PFSK-1 (cell line): ENCODE measurements around the gene SNRPB.
A peak's percentile ranks its signal among the peaks of the same experiment; 100 is the strongest.

ENCODE experiments used
- FOXP2 ChIP-seq: optimal IDR thresholded peaks from 2 replicates; pipeline ENCODE3; 2011; ENCODE audit warnings: borderline replicate concordance, control low read depth, inconsistent platforms; ENCODE audit not compliant: insufficient read depth; ENCODE audit errors: extremely low read length, extremely low read depth
- POLR2AphosphoS5 ChIP-seq: IDR thresholded peaks from 2 replicates; pipeline ENCODE4 v1.6.1; 2012; ENCODE audit warnings: low read depth, mild to moderate bottlenecking, control low read depth, low read length, moderate library complexity
- REST ChIP-seq, 2 experiments: IDR thresholded peaks; 2 replicates each; pipeline versions ENCODE4 v1.6.1 to v1.8.0; 2011 to 2012; ENCODE audit warnings: low read depth in 2 of 2, low read length in 2 of 2, control low read depth in 1 of 2, inconsistent platforms in 1 of 2, mild to moderate bottlenecking in 1 of 2, moderate library complexity in 1 of 2; ENCODE audit not compliant: insufficient read depth in 1 of 2
- SIN3A ChIP-seq: IDR thresholded peaks from 2 replicates; pipeline ENCODE4 v1.6.1; 2012; ENCODE audit warnings: mild to moderate bottlenecking, low read length, moderate library complexity, borderline replicate concordance; ENCODE audit not compliant: insufficient read depth
- TAF1 ChIP-seq: IDR thresholded peaks from 2 replicates; pipeline ENCODE4 v1.6.1; 2012; ENCODE audit warnings: low read length, control low read depth, borderline replicate concordance; ENCODE audit not compliant: insufficient read depth

The SNRPB gene

DNA sequence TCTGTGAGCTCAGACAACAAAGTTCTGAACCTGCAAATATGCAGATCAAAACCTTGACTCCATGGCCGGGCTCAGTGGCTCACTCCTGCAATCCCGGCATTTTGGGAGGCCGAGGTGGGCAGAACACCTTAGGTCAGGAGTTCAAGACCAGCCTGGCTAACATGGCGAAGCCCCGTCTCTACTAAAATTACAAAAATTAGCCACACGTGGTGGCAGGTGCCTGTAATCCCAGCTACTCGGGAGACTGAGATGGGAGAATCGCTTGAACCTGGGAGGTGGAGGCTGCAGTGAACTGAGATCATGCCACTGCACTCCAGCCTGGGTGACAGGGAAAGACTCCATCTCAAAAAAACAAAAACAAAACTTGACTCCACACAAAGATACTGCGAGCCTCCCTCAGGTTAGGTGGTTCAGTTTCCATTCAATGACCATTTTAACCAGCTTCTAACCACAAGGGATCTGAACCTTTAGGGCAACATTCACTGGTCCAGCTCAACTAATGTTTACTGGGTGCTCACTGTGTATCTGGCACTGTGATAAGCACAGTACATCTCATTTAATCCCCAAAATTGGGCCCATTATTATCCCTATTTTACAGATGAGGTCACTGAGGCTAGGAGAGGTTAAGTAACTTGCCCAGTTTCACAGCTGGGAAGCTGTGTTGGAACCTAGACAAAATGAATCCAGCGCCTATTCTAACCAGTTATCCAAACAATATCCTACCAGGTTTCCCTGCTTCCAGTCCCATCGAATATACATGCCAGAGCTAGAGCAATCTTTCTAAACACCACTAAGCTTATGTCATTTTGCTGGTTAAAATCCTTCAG is 1.8 kb downstream of the SNRPB start:
- TF ChIP-seq TAF1 (no peak), FOXP2 (no peak), SIN3A (no peak), POLR2AphosphoS5 (no peak), REST (IDR thresholded peaks at IDR 0.05; ENCODE audit: insufficient read depth in 1 of 2, low read depth in 2 of 2, low read length in 2 of 2) (no peak)

- no peak for TF ChIP-seq TAF1
- TF ChIP-seq FOXP2 = no peak
- no peak for TF ChIP-seq POLR2AphosphoS5
- TF ChIP-seq SIN3A = no peak
- no peak for TF ChIP-seq REST (IDR thresholded peaks at IDR 0.05; ENCODE audit: insufficient read depth in 1 of 2, low read depth in 2 of 2, low read length in 2 of 2)
Measured at GRCh38 chr20:2467412-2467811, 3.2 kb downstream of the SNRPB start.

GRCh38 chr20:2465100-2465499 is 5.5 kb downstream of the SNRPB start:
- TF ChIP-seq SIN3A (no peak), POLR2AphosphoS5 (no peak; the same call in 1 of the 2 replicates), FOXP2 (no peak), REST (IDR thresholded peaks at IDR 0.05; ENCODE audit: insufficient read depth in 1 of 2, low read depth in 2 of 2, low read length in 2 of 2) (no peak), TAF1 (no peak)

GRCh38 chr20:2463616-2464365 is 6.8 kb downstream of the SNRPB start:
- 0 out of 2 replicates have a peak, but pooled peaks have one; percentile 7 for TF ChIP-seq POLR2AphosphoS5
- no peak for TF ChIP-seq TAF1

GRCh38 chr20:2462484-2462883 is 8.1 kb downstream of the SNRPB start:
- TF ChIP-seq REST (IDR thresholded peaks at IDR 0.05; ENCODE audit: insufficient read depth in 1 of 2, low read depth in 2 of 2, low read length in 2 of 2) = no peak
- no peak for TF ChIP-seq FOXP2
